ENCODE results near the gene RHOJ.

GRCh38 chr14:63275611-63276010 lies 71.4 kb downstream of the RHOJ start:
- TF ChIP-seq JUND (IDR thresholded peaks at IDR 0.05) = no peak
- no peak for TF ChIP-seq CTCF (IDR thresholded peaks at IDR 0.05; ENCODE audit: low read depth, low read length, missing input control)
- TF ChIP-seq MAX (IDR thresholded peaks at IDR 0.05) = no peak
- no peak for TF ChIP-seq FOXA1 (IDR thresholded peaks at IDR 0.05)
- TF ChIP-seq REST (IDR thresholded peaks at IDR 0.05) = no peak
- no peak for TF ChIP-seq ZBTB33 (IDR thresholded peaks at IDR 0.05)

Data from liver (tissue), 3 donors.